Subcutaneous abdominal adipose tissue (tissue), 5 donors: ENCODE results near the gene PRLHR.

Experiments used
- H3K27ac ChIP-seq: one replicate; pipeline ENCODE4 v1.7.0; 2013; ENCODE audit warnings: low read depth, mild to moderate bottlenecking, inconsistent platforms, low read length, moderate library complexity
- H3K27me3 ChIP-seq, 5 donors: one replicate each; pipeline ENCODE4 v1.7.0; 2013; ENCODE audit warnings: low read length in 5 of 5, inconsistent platforms in 1 of 5; ENCODE audit not compliant: control insufficient read depth in 5 of 5, insufficient read depth in 4 of 5
- H3K36me3 ChIP-seq, 5 donors: one replicate each; pipeline ENCODE4 v1.7.0; 2013; ENCODE audit warnings: low read length in 5 of 5; ENCODE audit not compliant: control insufficient read depth in 5 of 5, insufficient read depth in 5 of 5
- H3K4me1 ChIP-seq, 5 donors: one replicate each; pipeline ENCODE4 v1.7.0; 2013; ENCODE audit warnings: low read length in 5 of 5, mild to moderate bottlenecking in 3 of 5, moderate library complexity in 1 of 5; ENCODE audit not compliant: control insufficient read depth in 5 of 5, insufficient read depth in 5 of 5
- H3K4me3 ChIP-seq, 5 donors: one replicate each; pipeline ENCODE4 v1.7.0; 2013; ENCODE audit warnings: low read length in 5 of 5, low read depth in 1 of 5
- H3K9ac ChIP-seq, 5 donors: one replicate each; pipeline ENCODE4 v1.7.0; 2013; ENCODE audit warnings: low read length in 5 of 5, mild to moderate bottlenecking in 4 of 5, moderate library complexity in 3 of 5
- H3K9me3 ChIP-seq, 5 donors: one replicate each; pipeline ENCODE4 v1.7.0; 2013; ENCODE audit warnings: low read length in 5 of 5; ENCODE audit not compliant: control insufficient read depth in 5 of 5
- donor health status: healthy.
- donor health status: healthy.
- donor health status: healthy.
- donor health status: healthy.
- donor health status: healthy.

The PRLHR gene

DNA sequence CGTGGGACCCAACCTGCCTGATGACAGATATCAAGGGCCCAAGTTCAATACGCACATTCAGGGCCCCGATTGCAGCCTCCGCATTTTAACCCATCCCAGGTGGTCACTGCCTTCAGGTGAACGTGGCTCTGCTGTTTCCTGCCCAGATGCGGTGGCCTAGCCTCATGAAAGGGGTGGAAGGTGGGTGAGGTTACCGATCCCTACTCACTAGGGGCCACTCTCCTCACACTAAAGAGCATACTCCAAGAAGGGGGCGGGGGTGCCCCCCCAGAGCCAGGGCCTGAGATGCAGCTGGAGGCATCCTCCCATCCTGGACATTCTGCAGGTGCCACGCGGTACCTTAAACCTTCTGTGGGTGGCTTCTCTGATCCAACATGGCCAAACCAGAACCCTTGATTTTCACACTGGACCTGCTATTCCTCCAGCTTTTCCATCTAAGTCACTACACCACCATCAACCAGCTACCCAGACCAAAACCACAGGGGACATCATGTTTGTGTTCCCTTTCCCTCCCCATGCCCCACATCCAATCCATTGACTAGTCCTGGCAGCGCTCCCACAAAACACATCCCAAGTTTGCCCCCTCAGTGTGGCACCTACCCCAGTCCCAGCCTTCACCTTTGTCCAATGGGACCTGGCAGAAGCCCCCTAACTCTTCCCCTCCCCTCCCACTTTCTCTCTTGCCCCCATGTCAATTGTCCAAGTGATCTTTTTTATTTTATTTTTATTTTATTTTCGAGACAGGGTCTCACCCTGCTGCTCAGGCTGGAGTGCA, 30.0 kb downstream of the PRLHR start:
- Histone ChIP-seq H3K9ac (no peak overlapping the region), H3K4me1 (peaks cover 0 to 20% (median 8%) of the 10 kb centered on the region in 5 donors), H3K9me3 (peaks cover 0 to 13% (median 4%) of the 10 kb centered on the region in 5 donors), H3K36me3 (no peaks in the 10 kb centered on the region), H3K27ac (no peak overlapping the region), H3K4me3 (no peak overlapping the region), H3K27me3 (no peaks in the 10 kb centered on the region)

DNA sequence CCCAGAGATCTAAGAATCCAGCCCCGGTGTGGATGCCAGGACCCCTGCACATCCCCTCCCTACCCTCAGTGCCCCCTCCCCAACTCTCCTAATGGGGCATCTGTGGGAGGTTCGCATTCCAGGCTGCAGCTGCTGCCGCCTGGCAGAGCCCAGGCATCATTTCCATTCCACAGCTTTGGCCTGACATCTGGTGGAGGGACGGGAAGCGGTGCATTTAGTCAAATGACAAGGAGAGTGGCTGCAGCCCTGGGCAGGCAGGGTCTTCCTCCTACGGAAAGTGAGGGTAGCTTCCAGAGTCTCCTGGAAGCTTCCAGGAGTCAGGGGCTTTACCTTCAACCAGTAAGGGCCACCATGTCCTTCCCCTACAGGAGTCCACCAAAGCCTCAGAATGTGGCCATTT, 30.8 kb downstream of the PRLHR start:
- no peak overlapping the region for H3K27ac ChIP-seq
- peaks cover 0 to 13% (median 6%) of the 10 kb centered on the region in 5 donors for H3K9me3 ChIP-seq
- no peak overlapping the region for H3K4me3 ChIP-seq
- peaks cover 0 to 20% (median 8%) of the 10 kb centered on the region in 5 donors for H3K4me1 ChIP-seq
- no peak overlapping the region for H3K9ac ChIP-seq
- H3K27me3 ChIP-seq = no peaks in the 10 kb centered on the region
- no peaks in the 10 kb centered on the region for H3K36me3 ChIP-seq

DNA sequence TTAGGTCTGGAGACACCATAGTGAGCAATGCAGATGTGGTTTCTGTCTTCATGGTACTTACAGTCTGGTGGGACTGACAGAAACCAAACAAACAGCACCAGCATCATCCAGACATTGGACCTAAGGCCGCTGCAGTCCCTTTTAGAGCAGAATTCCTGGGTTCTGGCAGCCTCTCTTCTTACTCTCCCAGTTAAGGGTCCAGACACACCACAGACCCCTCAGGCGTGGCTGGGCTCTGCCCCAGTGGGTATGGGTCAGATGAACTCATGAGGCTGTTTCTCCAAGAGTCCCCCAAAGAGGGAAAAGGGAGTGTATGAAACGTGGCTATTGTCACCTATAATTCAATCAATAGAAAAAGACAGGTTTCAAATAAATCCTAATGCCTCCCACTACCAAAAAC, 31.3 kb downstream of the PRLHR start:
- Histone ChIP-seq H3K4me1 (peaks cover 0 to 20% (median 8%) of the 10 kb centered on the region in 5 donors), H3K27me3 (no peaks in the 10 kb centered on the region), H3K9me3 (peaks cover 0 to 13% (median 6%) of the 10 kb centered on the region in 5 donors), H3K27ac (no peak overlapping the region), H3K4me3 (no peak overlapping the region), H3K36me3 (no peaks in the 10 kb centered on the region), H3K9ac (no peak overlapping the region)

DNA sequence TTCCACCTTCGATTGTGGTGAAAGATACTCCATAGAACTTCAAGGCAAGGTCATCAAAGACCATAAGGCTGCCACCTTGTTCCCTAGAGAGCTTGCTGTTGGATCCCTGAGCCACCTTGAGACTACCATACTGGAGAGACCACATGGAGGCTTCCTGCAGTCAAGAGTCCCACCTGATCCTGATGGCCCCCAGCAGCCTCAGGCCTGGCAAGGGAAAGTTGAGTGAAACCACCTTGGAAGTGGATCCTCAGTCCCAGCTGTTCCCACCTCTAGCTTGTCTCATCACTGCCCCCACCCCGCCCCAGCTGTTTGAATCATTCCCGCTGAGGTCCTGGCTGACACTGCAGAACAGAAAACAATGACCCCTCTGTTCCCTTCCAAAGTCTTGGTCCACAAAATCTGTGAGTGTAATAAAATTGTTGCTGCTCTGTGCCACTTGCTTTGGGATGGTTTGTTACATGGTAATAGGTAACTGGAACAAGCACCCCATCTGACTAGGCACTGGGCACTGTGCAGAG, 32.0 kb downstream of the PRLHR start:
- H3K9ac ChIP-seq = no peak overlapping the region
- no peaks in the 10 kb centered on the region for H3K36me3 ChIP-seq
- H3K4me1 ChIP-seq = peaks cover 0 to 19% (median 6%) of the 10 kb centered on the region in 5 donors
- no peak overlapping the region for H3K27ac ChIP-seq
- H3K27me3 ChIP-seq = no peaks in the 10 kb centered on the region
- H3K4me3 ChIP-seq = no peak overlapping the region
- peaks cover 0 to 13% (median 6%) of the 10 kb centered on the region in 5 donors for H3K9me3 ChIP-seq

DNA sequence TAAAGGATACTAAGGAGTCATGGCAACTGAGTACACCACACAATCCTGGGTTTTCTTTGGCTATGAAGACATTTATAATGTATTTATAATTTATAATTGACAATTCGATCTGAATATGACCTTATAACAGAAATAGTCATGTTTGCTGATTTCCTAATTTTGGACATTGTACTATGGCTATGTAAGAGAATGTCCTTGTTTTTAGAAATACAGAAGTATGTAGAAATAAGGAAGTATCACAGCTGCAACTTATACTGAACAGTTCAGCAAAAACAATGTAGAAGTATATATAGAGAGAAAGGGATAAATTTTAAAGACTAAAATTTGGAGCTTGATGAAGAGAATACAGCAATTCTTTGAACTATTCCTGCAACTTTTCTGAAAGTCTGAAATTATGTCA, 32.6 kb downstream of the PRLHR start:
- Histone ChIP-seq H3K9me3 (peaks cover 0 to 13% (median 6%) of the 10 kb centered on the region in 5 donors), H3K4me3 (no peak overlapping the region), H3K9ac (no peak overlapping the region), H3K36me3 (no peaks in the 10 kb centered on the region), H3K4me1 (peaks cover 0 to 17% (median 6%) of the 10 kb centered on the region in 5 donors), H3K27me3 (no peaks in the 10 kb centered on the region), H3K27ac (no peak overlapping the region)

DNA sequence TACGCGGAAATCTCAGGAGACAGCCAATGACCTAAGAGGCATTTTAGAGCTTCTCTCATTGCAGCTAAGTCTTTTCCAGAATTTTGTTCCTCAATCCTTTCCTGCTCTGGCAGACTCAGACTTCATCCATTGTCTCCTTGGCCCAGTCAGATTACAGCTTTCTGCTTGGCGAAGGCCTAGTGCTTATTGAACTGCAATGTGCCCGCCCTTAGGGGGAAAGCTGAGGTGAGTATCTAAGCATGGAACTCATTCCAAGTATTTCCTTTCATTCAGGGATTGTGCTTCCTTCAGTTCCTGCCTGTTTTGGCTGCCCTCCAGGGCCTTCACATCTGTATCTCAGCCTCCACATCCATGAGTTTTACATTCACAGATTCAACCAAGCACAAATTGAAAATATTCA, 37.5 kb downstream of the PRLHR start:
- no peak overlapping the region for H3K4me3 ChIP-seq
- peaks cover 0 to 12% (median 6%) of the 10 kb centered on the region in 5 donors for H3K9me3 ChIP-seq
- H3K27ac ChIP-seq = no peak overlapping the region
- peaks cover 0 to 2% (median 0%) of the 10 kb centered on the region in 5 donors for H3K27me3 ChIP-seq
- H3K4me1 ChIP-seq = peaks cover 0 to 6% (median 0%) of the 10 kb centered on the region in 5 donors
- H3K9ac ChIP-seq = no peak overlapping the region
- no peaks in the 10 kb centered on the region for H3K36me3 ChIP-seq

DNA sequence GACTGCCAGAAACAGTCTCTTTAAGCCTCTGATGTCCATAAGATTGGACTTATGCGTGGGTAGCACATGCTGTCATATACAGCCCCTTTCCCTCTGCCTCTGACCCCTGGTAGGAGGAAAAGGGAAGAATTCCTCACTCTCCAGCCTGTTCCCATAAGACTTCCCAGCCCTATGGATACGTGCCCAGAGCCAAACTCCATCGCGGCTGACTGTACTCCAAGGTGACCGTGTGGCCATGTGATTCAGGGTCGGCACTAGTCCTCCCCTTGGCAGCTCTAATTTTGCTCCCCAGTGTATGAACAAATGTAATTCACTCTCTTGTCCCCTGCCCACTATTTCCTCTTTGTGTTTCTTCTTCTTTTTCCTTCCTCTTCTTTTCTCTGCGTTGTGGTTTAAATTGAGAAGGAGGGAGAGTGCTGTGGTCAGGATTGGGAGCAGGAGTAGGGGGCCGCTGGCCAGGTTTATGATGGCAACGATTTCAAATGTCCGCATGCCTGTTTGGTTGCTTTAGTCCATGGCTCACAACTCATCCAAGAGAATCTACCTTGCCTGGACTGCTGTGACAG, 43.8 kb downstream of the PRLHR start:
- Histone ChIP-seq H3K4me3 (no peak overlapping the region), H3K4me1 (no peaks in the 10 kb centered on the region), H3K9ac (no peak overlapping the region), H3K9me3 (peaks cover 0 to 3% (median 0%) of the 10 kb centered on the region in 5 donors), H3K27me3 (peaks cover 0 to 6% (median 0%) of the 10 kb centered on the region in 5 donors), H3K27ac (no peak overlapping the region), H3K36me3 (no peaks in the 10 kb centered on the region)

DNA sequence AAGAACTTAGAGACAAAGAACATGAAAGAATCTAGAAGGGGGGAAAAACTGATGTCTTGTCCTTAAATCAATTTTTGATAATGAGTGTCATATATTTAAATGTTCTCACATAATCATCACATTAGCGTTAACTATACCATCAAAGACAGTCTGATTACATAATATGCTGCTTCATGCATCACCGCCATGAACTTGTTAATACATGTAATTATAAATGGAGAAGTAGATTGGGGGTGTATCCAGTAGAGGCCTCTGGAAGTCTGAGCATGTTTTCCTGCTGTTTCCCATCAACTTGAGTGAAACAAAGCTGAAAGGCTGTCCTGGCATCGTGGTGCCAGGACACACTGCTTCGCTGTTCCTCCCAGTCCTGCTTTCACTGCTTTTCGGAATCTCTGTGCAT, 48.2 kb downstream of the PRLHR start:
- Histone ChIP-seq H3K4me1 (no peaks in the 10 kb centered on the region), H3K27me3 (peaks cover 0 to 13% (median 4%) of the 10 kb centered on the region in 5 donors), H3K4me3 (no peak overlapping the region), H3K9me3 (no peaks in the 10 kb centered on the region), H3K27ac (no peak overlapping the region), H3K36me3 (no peaks in the 10 kb centered on the region), H3K9ac (no peak overlapping the region)

DNA sequence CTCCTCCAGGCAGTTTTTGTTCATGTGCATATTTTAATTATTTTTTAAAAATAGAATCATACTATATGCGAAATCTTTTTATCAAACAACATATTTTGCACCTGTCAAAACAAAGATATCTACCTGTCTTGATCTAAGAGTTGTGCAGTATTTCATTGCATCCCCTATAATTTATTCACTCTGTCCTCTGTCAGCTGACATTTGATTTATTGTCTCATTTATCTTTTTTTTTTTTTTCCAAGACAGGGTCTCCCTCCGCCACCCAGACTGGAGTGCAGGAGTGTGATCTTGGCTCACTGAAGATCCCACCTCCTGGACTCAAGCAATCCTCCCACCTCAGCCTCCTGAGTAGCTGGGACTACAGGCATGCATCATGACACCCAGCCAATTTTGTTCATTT, 49.0 kb downstream of the PRLHR start:
- no peak overlapping the region for H3K9ac ChIP-seq
- no peak overlapping the region for H3K4me3 ChIP-seq
- H3K9me3 ChIP-seq = no peaks in the 10 kb centered on the region
- no peaks in the 10 kb centered on the region for H3K4me1 ChIP-seq
- H3K36me3 ChIP-seq = no peaks in the 10 kb centered on the region
- peaks cover 0 to 14% (median 6%) of the 10 kb centered on the region in 5 donors for H3K27me3 ChIP-seq
- H3K27ac ChIP-seq = no peak overlapping the region

DNA sequence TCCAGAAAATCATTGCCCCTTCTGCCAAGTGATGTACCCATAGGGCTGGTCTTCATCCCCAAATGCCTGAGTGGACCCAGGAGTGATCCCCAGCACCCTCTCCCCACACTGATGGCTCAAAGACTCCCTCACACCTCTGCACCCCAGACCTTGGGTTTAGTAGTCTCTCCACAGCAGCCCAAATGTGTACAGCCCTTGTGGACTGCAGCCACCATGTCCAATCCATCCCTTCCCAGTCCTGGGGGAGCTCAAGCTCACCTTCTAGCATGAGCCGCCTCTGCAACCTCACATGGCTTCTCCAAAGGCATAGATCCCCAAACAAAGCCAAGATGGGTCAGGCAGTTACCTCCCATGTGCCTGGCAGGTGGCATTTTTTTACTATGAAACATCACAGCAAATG, 50.1 kb downstream of the PRLHR start:
- no peak overlapping the region for H3K9ac ChIP-seq
- peaks cover 0 to 14% (median 6%) of the 10 kb centered on the region in 5 donors for H3K27me3 ChIP-seq
- no peaks in the 10 kb centered on the region for H3K4me1 ChIP-seq

More for the DNA sequence above, 50.1 kb downstream of the PRLHR start:
- H3K27ac ChIP-seq = no peak overlapping the region
- H3K4me3 ChIP-seq = no peak overlapping the region
- no peaks in the 10 kb centered on the region for H3K36me3 ChIP-seq
- no peaks in the 10 kb centered on the region for H3K9me3 ChIP-seq
